HG02852 (cell line): Measurements from ENCODE around the gene SLC45A1.

Experiments
- ATAC-seq: cut with Tn5 transposase; IDR thresholded peaks from one replicate; pipeline ENCODE4 v1.9.1; 2021; ENCODE audit warnings: mild to moderate bottlenecking, moderate library complexity; ENCODE audit not compliant: unreplicated experiment

SLC45A1 gene

DNA sequence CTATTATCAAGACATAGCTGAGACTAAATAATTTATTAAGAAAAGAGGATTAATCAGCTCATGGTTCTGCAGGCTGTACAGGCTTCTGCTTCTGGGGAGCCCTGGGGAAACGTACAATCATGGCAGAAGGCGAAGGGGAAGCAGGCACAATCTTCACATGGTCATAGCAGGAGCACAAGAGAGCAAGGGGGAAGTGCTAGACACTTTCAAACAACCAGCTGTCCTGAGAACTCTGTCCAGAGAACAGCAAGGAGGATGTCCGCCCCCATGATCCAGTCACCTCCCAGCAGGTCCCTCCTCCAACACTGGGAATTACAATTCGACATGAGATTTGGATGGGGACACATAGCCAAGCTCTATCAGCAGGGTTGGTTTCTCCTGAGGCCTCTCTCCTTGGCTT lies 10.3 kb upstream of the SLC45A1 start:
- ATAC-seq: no peak

DNA sequence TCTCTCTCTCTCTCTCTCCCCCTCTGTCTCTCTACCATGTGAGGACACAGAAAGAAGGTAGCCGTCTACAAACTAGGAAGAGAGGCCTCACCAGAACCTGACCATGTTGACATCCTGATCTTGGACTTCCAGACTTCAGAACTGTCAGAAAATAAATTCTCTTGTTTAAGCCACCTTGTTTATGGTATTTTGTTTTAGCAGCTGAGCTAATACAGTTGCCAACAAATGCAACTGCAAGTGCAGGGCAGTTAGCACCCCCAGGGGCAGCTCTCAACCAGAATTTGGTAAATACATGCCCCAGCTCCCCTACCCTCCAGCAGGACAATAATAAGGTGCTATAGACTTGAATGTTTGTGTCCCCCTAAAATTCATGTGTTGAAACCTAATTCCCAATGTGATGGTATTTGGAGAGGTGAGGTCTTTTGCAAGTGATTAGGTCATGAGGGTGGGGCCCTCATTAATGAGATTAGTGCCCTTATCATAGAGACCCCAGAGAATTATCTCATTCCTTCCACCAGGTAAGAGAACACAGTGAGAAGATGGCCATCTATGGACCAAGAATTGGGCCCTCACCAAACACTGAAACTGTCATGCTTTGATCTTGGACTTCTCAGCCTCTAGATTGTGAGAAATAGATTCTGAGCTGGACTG lies 6.7 kb upstream of the SLC45A1 start:
- no peak for ATAC-seq

DNA sequence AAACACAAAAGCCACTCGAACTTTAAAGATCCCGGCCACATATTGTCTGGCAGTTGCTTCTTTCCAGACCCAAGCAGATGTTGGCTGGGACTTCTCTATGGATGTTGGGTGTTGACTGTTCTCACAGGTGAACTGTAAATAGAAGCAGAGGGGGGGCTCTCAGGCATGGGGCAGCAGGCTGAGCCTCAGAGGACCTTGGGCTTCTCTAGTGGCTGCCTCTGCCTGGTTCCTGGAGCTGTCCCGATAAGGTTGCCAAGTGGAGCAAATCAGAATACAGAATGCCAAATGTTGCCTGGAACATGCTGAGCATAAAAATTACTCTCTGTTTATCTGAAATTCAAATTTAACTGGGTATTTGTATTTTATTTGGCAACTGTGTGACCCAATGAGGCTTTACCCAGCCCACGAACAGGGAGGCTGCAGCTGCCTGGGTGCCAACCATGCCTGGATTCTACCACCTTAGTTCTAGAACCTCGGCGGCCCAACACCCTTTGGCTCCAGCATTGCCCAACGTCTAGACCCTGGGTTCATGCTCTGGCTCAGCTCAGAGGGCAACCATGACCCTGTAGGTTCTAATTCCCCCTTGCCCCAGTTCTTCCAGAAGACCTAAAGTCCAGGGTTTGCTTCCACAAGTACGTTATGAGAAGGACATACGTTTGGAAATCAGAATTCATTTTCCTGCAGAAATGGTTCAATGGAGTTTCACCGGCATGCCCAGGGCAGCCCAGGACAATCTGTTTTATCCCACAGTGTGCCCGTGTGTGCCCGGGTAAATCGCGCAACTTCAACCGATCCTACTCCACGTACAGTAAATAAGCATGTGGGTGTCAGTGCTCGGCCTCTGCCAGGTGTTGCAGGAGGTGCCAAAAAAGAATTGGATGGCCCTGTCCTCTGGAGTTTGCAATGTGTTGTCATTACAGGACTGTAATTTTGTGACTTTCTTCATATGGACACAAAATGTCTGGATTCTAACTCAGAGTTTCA lies 5.4 kb upstream of the SLC45A1 start:
- ATAC-seq: no peak

DNA sequence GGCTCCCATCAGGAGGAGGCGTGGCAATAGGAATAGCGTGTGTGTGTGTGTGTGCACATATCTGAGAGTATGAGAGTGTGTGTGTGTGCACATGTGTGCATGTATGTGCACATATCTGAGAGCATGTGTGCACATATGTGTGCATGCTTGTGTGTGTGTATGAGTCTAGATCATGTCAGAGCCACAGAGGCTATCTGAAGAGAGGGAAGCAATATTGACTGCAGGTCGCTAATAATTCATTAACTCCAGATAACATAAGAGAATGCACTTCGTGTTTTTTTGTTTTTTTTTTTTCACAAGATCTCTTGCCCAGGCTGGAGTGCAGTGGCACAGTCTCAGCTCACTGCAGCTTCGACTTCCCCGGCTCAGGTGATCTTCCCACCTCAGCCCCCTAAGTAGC lies 4.7 kb upstream of the SLC45A1 start:
- ATAC-seq: no peak

DNA sequence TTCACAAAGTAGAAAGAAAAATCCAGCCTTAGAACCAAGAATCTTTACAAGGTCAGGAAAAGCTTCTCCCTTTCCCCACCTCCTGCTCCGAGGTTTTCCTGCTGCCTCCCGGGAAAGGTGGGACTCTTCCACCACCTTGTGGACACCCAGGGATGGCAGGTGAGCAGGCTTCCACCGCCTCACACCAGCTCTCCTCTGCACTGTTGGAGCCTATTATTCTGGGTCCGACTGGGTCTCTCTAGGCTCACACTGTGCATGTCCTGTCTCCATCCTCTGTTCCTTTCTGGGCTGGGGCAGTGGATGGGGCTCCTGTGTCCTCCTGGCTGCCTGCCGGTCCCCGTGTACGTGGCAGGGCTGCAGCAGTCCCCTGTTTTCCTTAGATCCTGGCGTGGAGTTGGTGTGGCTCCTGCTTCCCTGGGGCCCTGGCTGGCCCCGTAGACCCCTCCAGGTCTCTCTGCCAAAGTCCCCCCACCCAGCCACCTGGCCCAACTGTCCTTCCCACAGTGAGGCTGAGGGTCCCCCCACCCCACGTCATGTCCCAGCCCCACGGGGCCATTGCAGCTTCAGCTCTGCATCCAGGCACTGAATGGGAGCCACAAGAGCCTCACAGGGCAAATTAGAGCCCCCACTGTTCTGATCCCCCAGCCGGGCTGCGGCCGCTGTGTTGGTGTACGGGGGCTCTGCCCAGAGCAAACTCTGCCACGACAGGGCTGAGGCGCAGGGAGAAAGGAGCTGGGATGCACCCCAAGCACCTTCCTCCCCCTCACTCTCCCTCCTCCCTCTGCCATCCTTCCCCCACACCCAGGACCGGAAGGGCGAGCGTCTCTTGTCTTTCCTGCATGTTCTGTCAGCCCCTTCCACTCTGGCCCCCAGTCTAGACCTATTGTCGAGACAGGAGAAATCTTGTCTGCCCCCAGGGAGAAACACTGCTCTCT lies 3.3 kb upstream of the SLC45A1 start:
- ATAC-seq: no peak

DNA sequence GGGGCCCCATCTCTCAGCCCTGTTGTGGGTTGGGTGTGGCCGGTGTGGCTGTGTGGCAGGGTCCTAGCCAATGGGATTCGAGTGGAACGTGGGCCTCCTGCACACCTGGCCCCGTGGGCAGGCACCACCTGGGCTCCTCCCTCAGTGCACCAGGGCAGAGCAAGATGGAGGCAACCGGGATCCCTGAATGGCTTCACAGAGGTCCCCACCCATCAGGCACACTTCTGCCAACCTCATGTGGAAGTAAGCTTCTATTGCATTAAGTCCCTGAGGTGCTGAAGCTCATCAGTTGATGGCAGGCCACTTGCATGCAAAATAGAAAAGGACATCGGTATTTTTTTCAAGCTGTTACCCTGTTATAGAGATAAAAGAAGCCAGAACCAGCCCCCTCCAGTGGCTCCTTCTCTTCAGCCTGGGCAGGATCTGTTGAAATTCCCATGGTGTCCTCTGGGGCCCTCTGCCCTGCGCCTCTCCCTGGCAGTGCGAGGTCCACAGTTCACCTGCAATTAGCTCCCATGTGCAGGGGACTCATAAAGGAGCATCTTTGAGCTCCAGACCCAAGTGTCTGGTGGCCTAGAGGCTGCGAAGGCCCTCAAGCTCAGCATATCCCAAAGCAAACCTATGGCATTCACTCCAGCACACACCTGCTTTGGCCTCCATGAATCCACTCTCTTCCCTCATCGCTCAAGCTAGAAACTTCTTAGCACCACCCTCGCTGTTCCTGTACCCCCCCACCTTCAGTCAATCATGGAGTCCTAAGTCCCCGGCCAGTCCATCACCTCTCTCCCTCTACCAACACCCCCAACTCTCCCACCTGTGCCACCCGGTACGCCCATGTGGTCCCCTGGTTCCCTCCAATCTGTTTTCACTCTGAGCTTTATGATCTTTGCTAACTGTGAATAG lies 2.1 kb upstream of the SLC45A1 start:
- ATAC-seq: no peak

DNA sequence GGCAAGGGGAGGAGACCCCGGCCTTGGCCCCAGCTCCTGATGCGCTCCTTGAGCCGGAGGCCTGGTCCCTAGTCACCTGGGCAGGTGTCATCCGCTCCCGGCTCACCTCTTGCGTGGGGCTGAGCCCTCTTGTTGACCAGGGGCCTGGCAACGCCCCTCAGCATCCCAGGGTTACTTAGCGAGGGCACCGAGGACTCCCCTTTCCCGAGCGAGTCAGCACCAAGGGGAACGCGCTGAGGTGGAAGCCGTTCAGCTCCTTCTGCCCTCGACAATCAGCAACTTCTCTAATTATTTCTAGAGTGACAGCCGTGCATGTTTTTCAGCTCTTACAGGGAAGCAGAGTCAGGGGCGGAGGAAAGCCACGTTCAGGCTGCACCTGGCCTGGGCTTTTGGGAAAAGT lies 522 bp downstream of the SLC45A1 start:
- no peak for ATAC-seq

DNA sequence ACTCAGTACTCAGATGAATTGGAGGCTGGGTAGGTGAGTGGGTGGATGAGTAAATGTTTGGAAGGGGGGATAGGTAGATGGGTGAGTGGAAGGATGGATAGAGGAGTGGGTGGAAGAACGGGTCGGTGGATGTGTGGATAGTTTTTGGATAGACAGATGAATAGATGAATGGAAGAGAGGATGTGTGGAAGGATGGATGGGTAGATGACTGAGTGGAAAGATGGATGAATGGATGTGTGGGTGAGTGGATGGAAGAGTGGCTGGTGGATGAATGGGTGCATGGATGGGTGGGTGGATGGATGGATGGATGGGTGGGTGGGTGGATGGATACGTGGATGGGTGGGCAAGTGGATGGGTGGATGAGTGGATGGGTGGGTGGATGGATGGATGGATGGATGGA lies 3.7 kb downstream of the SLC45A1 start:
- ATAC-seq: no peak

DNA sequence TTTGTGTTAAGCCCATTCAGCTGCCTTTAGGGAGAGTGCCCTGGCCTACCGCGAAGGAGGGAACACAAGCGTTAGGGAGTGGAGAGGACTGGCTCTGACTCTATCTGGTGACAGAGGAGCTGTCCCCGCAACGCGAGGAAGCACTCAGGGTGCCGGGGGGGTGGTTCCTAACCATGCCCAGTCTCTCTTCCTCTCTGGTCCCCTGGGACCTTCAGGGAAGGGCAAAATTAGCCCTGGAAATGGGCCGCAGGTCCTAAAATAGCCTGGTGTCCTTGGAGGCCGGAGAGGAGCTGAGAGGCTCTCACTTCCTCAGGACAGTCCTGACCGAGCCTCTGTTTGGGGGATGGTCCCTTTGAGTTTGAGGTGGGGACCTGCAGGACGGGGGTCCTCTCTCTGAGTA lies 5.8 kb downstream of the SLC45A1 start:
- ATAC-seq: no peak

DNA sequence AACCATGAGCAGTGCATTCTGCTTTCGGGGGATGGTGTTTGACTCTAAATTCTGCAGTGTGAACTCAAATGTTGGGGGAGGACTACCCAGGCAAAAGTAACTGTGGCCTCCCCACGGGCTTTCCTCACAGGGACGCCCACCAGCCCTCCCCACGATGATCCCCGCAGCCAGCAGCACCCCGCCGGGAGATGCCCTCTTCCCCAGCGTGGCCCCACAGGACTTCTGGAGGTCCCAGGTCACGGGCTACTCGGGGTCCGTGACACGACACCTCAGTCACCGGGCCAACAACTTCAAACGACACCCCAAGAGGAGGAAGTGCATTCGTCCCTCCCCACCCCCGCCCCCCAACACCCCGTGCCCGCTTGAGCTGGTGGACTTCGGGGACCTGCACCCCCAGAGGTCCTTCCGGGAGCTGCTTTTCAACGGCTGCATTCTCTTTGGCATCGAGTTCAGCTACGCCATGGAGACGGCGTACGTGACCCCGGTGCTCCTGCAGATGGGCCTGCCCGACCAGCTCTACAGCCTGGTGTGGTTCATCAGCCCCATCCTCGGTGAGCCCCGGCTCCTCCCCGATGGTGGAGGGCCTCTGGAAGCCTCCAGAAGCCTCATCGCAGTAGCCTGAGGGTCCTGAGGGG lies 6.4 kb downstream of the SLC45A1 start:
- ATAC-seq: no peak

DNA sequence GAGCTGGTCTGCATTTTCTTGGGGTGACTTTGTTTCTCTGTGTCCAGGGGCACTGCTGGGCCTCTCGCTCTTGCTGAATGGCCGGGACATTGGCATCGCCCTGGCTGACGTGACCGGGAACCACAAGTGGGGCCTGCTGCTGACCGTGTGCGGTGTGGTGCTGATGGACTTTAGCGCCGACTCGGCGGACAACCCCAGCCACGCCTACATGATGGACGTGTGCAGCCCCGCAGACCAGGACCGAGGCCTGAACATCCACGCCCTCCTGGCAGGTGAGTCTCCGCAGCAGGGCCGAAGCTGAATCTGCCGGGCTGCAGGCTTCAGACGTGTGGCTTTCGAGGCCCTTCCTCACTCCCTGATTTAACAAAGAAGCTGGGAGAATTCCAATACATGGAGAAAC lies 7.9 kb downstream of the SLC45A1 start:
- ATAC-seq: no peak

DNA sequence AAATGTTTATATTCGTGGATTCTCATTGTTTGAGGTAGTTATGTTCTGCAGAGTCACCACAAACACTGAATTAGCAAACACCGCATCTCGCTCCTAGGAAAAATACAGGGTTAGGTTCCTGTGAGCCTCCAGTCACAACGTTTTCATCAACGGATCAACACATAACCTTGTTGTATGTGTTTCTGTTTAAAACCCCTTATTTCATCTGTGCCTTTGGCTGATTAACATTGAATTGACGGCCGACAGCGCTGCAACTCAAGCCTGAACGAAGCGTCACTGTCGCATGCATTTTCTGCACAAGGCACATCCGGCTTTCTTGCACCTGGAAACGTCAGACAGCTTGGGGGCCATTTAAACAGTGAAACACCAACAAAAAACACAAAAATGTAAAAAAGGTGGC lies 8.4 kb downstream of the SLC45A1 start:
- ATAC-seq: no peak

DNA sequence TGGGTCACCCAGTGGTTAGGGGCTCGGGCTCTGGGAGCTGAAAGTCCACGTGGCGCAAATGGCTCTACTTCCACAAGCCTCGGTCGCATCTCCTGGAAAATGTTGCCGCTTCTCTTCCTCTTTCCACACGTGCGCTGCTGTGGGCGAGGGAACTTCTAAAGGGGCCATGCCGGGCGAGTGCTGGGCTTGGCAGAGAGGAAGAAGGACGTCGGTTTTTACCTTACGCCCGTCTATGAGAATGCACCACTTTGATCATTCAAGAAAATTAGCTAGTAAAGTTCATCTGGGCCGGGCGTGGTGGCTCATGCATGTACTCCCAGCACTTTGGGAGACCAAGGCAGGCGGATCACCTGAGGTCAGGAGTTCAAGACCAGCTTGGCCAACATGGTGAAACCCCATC lies 10.4 kb downstream of the SLC45A1 start:
- no peak for ATAC-seq

DNA sequence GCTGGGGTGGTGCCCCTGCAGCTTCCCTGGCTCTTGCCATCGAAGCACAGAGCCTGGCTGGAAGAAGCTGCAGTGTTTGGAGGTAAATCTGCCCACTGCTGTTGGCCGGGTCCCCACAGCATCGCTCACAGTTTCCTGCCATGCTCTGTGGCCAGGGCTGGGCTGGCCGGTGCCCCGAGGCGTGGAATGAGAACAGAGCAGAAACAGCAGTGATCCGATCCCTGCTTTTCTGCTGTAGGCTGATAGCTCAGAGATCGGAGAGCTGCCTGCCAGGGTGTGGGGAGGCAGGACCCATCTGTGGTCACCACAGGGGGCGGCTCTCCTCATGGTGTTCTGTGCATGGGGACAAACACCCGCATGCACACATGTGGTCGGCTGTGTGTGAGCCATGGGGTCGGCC lies 11.5 kb downstream of the SLC45A1 start:
- ATAC-seq: no peak

DNA sequence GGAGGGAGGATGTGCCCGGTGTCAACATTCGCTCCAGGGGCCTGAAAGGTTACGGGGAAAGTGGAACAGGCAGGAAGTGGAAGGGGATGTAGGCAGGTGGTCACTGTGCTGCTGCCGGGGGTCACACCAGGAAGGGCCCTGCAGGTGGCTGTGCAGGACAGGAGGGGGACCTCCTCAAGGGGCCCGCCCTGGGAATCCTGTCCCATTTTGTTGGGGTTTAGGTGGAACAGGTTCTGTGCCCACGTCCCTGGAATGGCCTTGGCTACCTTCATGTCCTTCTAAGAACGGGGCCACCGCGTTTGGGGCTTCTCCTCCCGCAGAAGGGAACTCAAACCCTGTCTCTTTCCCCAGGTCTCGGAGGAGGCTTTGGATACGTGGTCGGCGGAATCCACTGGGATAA lies 11.9 kb downstream of the SLC45A1 start:
- no peak for ATAC-seq

DNA sequence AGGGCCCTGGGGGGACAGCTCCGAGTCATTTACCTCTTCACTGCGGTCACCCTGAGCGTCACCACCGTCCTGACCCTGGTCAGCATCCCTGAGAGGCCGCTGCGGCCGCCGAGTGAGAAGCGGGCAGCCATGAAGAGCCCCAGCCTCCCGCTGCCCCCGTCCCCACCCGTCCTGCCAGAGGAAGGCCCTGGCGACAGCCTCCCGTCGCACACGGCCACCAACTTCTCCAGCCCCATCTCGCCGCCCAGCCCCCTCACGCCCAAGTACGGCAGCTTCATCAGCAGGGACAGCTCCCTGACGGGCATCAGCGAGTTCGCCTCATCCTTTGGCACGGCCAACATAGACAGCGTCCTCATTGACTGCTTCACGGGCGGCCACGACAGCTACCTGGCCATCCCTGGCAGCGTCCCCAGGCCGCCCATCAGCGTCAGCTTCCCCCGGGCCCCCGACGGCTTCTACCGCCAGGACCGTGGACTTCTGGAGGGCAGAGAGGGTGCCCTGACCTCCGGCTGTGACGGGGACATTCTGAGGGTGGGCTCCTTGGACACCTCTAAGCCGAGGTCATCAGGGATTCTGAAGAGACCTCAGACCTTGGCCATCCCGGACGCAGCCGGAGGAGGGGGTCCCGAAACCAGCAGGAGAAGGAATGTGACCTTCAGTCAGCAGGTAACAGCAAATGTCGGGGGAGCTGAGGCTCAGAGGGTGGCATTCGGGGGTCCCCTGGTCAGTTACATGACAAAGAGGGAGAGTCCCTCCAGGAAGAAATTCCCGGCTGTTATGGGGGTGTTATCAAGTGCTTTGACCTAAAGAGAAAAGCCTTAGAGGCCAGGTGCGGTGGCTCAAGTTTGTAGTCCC lies 12.6 kb downstream of the SLC45A1 start:
- no peak for ATAC-seq

DNA sequence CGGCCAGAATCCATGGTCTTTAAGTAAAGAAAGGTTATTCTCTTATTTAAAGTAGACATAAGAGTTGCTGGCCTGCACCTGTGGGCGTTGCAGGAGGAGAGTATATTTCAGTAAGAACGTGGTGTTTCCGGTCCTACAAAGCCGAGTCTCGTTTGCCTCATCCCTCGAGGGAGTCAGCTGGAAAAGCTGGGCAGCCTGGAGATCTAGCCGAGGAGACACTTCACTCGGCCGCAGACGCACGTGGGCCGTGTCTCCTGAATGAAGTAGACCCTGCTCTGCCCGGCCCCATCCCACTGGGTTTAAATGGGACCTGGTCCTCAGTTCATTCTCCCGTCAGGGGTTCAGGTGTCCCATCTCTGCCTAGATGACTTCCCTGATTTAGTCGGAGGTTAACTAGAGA lies 14.9 kb downstream of the SLC45A1 start:
- ATAC-seq: no peak

DNA sequence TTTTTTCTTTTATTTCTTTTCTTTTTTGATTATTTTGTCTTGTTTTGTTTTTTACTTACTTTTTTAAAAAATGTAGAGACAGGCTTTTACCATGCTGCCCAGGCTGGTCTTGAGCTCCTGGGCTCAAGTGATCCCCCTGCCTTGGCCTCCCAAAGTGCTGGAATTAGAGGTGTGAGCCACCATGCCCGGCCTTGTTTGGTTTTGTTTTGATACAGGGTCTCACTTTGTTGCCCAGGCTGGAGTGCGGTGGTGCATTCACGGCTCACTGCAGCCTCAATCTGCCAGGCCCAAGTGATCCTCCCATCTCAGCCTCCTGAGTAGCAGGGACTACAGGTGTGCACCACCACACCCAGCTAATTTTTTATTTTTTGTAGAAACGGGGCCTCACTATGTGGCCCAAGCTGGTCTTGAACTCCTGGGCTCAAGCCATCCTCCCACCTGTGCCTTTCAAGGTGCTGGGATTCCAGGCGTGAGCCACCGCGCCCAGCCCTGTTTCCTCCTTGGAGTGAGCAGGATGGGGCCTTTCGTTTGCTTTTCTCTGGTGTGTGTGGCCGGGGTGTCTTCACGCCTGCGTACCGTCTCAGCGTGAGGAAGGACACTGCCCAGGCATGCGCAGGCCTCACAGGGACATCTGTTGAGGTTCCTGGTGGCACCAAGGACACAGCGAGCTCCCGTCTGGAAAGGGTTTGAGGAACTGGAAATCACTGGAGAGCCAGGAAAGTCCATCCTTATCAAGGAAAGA lies 15.5 kb downstream of the SLC45A1 start:
- no peak for ATAC-seq
